GOT3 (cell line): ENCODE results near the gene TIFAB.
"Not testable (repeated sequence)": the region's sequence is repeated elsewhere in the genome, so short reads cannot be mapped to it uniquely, and the experiment has no call there.

ENCODE experiments used
- DNase-seq: peaks from one replicate; lab custom pipeline; 2025; ENCODE audit warnings: mixed read lengths; lab: John Stamatoyannopoulos, UW

TIFAB gene

GRCh38 chr5:135452321-135453030, at the start of gene TIFAB:
TSS of gene TIFAB (minus strand) at chr5:135452351. CDS start at chr5:135449939, 2,412 bp downstream.
- DNase-seq: no peak

GRCh38 chr5:135498637-135498995, 46.5 kb upstream of the TIFAB start:
- DNase-seq: no peak

GRCh38 chr5:135497971-135498636, 46.0 kb upstream of the TIFAB start:
- DNase-seq: no peak

- not testable (repeated sequence) for DNase-seq
Observed at GRCh38 chr5:135495531-135495930, 43.4 kb upstream of the TIFAB start.

- DNase-seq: no peak
Observed at GRCh38 chr5:135494196-135494595, 42.0 kb upstream of the TIFAB start.

- peak; percentile 29 for DNase-seq
Observed at GRCh38 chr5:135493406-135494180, 41.4 kb upstream of the TIFAB start.

GRCh38 chr5:135492319-135492626, 40.1 kb upstream of the TIFAB start:
- DNase-seq: no peak

GRCh38 chr5:135491552-135492318, 39.6 kb upstream of the TIFAB start:
- no peak for DNase-seq

GRCh38 chr5:135491038-135491551, 38.9 kb upstream of the TIFAB start:
- DNase-seq: no peak

- no peak for DNase-seq
Observed at GRCh38 chr5:135490245-135491037, 38.3 kb upstream of the TIFAB start.

- DNase-seq: no peak
Observed at GRCh38 chr5:135489466-135490244, 37.5 kb upstream of the TIFAB start.

- peak; percentile 35 for DNase-seq
Observed at GRCh38 chr5:135488727-135489465, 36.7 kb upstream of the TIFAB start.

- no peak for DNase-seq
Observed at GRCh38 chr5:135487839-135488514, 35.8 kb upstream of the TIFAB start.

- DNase-seq: no peak
Observed at GRCh38 chr5:135487037-135487395, 34.9 kb upstream of the TIFAB start.

- DNase-seq: no peak
Observed at GRCh38 chr5:135486131-135487036, 34.2 kb upstream of the TIFAB start.

GRCh38 chr5:135484674-135485086, 32.5 kb upstream of the TIFAB start:
- no peak for DNase-seq

- DNase-seq: no peak
Observed at GRCh38 chr5:135483254-135483653, 31.1 kb upstream of the TIFAB start.

GRCh38 chr5:135482381-135482933, 30.3 kb upstream of the TIFAB start:
- DNase-seq: no peak
